LHCN-M2 (cell line): Measurements from ENCODE around the gene ARHGAP26. TPM values are rescaled to one million over a fixed set of nuclear protein-coding genes. Genes with fewer than 3 reads are reported as not detected.
"Not testable (repeated sequence)": the region's sequence is repeated elsewhere in the genome, so short reads cannot be mapped to it uniquely, and the experiment has no call there.

Source experiments
- DNase-seq: peaks from one replicate; pipeline ENCODE4 v3.0.0-alpha.2; 2012; ENCODE audit warnings: low read depth
- total RNA-seq: library from RNA; depleted of rRNA; stranded (reverse); fragments of >200 nt; gene quantifications from 2 replicates; pipeline ENCODE4 v1.2.3, GENCODE V29; 2014

The ARHGAP26 gene
- total RNA-seq, 1 experiment from 2014 or later: 1.0 TPM

GRCh38 chr5:142928999-142929398 lies 158.8 kb downstream of the ARHGAP26 start:
- not testable (repeated sequence) for DNase-seq

GRCh38 chr5:142929587-142929986 lies 159.4 kb downstream of the ARHGAP26 start:
- no peak for DNase-seq

GRCh38 chr5:142930395-142931110 lies 160.4 kb downstream of the ARHGAP26 start:
- no peak for DNase-seq

- DNase-seq: no peak
Observed at GRCh38 chr5:142931896-142932686, 161.9 kb downstream of the ARHGAP26 start.

GRCh38 chr5:142934051-142934762 lies 164.0 kb downstream of the ARHGAP26 start:
- no peak for DNase-seq

- no peak for DNase-seq
Observed at GRCh38 chr5:142935014-142935413, 164.8 kb downstream of the ARHGAP26 start.

- no peak for DNase-seq
Observed at GRCh38 chr5:142937374-142937773, 167.2 kb downstream of the ARHGAP26 start.

- no peak for DNase-seq
Observed at GRCh38 chr5:142938266-142938880, 168.2 kb downstream of the ARHGAP26 start.

GRCh38 chr5:142939006-142939405 lies 168.8 kb downstream of the ARHGAP26 start:
- DNase-seq: no peak

GRCh38 chr5:142939884-142940283 lies 169.7 kb downstream of the ARHGAP26 start:
- no peak for DNase-seq

GRCh38 chr5:142941245-142941644 lies 171.1 kb downstream of the ARHGAP26 start:
- no peak for DNase-seq

- DNase-seq: no peak
Observed at GRCh38 chr5:142942901-142943300, 172.7 kb downstream of the ARHGAP26 start.

- no peak for DNase-seq
Observed at GRCh38 chr5:142944140-142944539, 174.0 kb downstream of the ARHGAP26 start.

- DNase-seq: no peak
Observed at GRCh38 chr5:142945321-142945720, 175.1 kb downstream of the ARHGAP26 start.

GRCh38 chr5:142945845-142946244 lies 175.7 kb downstream of the ARHGAP26 start:
- DNase-seq: no peak

- peak; percentile 51 for DNase-seq
Observed at GRCh38 chr5:142946547-142947426, 176.6 kb downstream of the ARHGAP26 start.

GRCh38 chr5:142947427-142947709 lies 177.2 kb downstream of the ARHGAP26 start:
- DNase-seq: no peak

- DNase-seq: peak; percentile 11
Observed at GRCh38 chr5:142952229-142952628, 182.1 kb downstream of the ARHGAP26 start.

- not testable (repeated sequence) for DNase-seq
Observed at GRCh38 chr5:142952871-142953270, 182.7 kb downstream of the ARHGAP26 start.

GRCh38 chr5:142954455-142954854 lies 184.3 kb downstream of the ARHGAP26 start:
- no peak for DNase-seq

GRCh38 chr5:142955628-142956027 lies 185.5 kb downstream of the ARHGAP26 start:
- DNase-seq: no peak
